HCT116 (cell line): ENCODE data around the gene EML1. TPM values are rescaled to one million over a fixed set of nuclear protein-coding genes. Genes with fewer than 3 reads are reported as not detected.

Experiments used
- ATAC-seq: fragments of 200-7000 bp; cut with Tn5 transposase; 2 replicates; pipeline ENCODE4 v1.9.1; 2020; ENCODE audit warnings: mild to moderate bottlenecking, moderate library complexity
- BruUV-seq: library from RNA; stranded (reverse); fragments of 400-500 nt; replicated peaks from 2 replicates; lab custom pipeline; 2021; lab: Mats Ljungman, UMichigan
- CTCF ChIA-PET: fragments of 300-600 bp; sonication (Branson Sonifier 250); formaldehyde crosslinking; loops from one replicate; lab custom pipeline; 2021; ENCODE audit warnings: antibody characterized with exemption; lab: Charles Lee
- POLR2A ChIA-PET: fragments of 300-600, 350-600 bp; sonication (Branson Sonifier 250); formaldehyde crosslinking; loops from one replicate; lab custom pipeline; 2021; ENCODE audit warnings: antibody characterized with exemption; lab: Charles Lee
- RAD21 ChIA-PET, 2 experiments: fragments of 300-600 bp; sonication (Branson Sonifier 250); formaldehyde crosslinking; loops; one replicate each; lab custom pipeline; 2023; ENCODE audit warnings: low total read pairs in 2 of 2; ENCODE audit not compliant: uncharacterized antibody in 2 of 2, unreplicated experiment in 2 of 2, low non-redundant PET in 1 of 2; lab: Charles Lee
- DNase-seq: peaks from one replicate; pipeline ENCODE4 v3.0.0-alpha.2; 2010; ENCODE audit warnings: low read depth, low spot score
- H2AFZ ChIP-seq: fragments of 200-600 bp; shearing (Covaris generic), sonication (generic); 2 replicates; pipeline ENCODE4 v1.6.1; 2017; ENCODE audit warnings: low read depth, mixed run types, mixed read lengths, antibody characterized with exemption, low read length; ENCODE audit not compliant: poor library complexity, severe bottlenecking
- H3K27ac ChIP-seq: 2 replicates; pipeline ENCODE4 v1.5.1; 2012; ENCODE audit warnings: low read depth, low read length
- H3K27me3 ChIP-seq: fragments of 200-600 bp; sonication (generic); 2 replicates; pipeline ENCODE4 v1.6.1; 2016; ENCODE audit warnings: mixed run types, low read length, mixed read lengths; ENCODE audit not compliant: insufficient read depth
- H3K36me3 ChIP-seq, 2 experiments: fragments of 200-500 bp in 1 of 2; fragments of 200-600 bp in 1 of 2; sonication (Bioruptor generic) in 1 of 2; sonication (generic) in 1 of 2; 2 replicates each; pipeline versions ENCODE4 v1.5.1 to v1.6.1; 2014 to 2016; ENCODE audit warnings: low read length in 2 of 2, inconsistent platforms in 1 of 2, mixed read lengths in 1 of 2, mixed run types in 1 of 2; ENCODE audit not compliant: insufficient read depth in 2 of 2, control insufficient read depth in 1 of 2
- H3K4me1 ChIP-seq, 2 experiments: fragments of 200-600 bp in 1 of 2; sonication (generic) in 1 of 2; 2 replicates each; pipeline versions ENCODE4 v1.5.1 to v1.6.1; 2012 to 2017; ENCODE audit warnings: low read length in 2 of 2, inconsistent platforms in 1 of 2, mild to moderate bottlenecking in 1 of 2, mixed read lengths in 1 of 2, mixed run types in 1 of 2, moderate library complexity in 1 of 2; ENCODE audit not compliant: insufficient read depth in 2 of 2, control insufficient read depth in 1 of 2
- H3K4me2 ChIP-seq: fragments of 200-600 bp; sonication (generic); 2 replicates; pipeline ENCODE4 v1.6.1; 2017; ENCODE audit warnings: mixed run types, low read length, mixed read lengths
- H3K4me3 ChIP-seq, 2 experiments: fragments of 200-600 bp in 1 of 2; sonication (generic) in 1 of 2; replicated peaks in 1 of 2; 2 replicates each; pipeline ENCODE4 v1.5.1; 2011 to 2016; ENCODE audit warnings: low read length in 2 of 2, control low read depth in 1 of 2, low read depth in 1 of 2, mild to moderate bottlenecking in 1 of 2, mixed read lengths in 1 of 2, mixed run types in 1 of 2
- H3K79me2 ChIP-seq: fragments of 200-600 bp; sonication (generic); 2 replicates; pipeline ENCODE4 v1.6.1; 2017; ENCODE audit warnings: mild to moderate bottlenecking, mixed run types, low read length, moderate library complexity, mixed read lengths; ENCODE audit not compliant: insufficient read depth
- H3K9ac ChIP-seq: fragments of 200-600 bp; sonication (generic); 2 replicates; pipeline ENCODE4 v1.6.1; 2016; ENCODE audit warnings: low read length, mixed read lengths
- H3K9me2 ChIP-seq: fragments of 200-600 bp; sonication (generic), shearing (Covaris generic); 2 replicates; pipeline ENCODE4 v1.6.1; 2017; ENCODE audit warnings: mixed run types, mild to moderate bottlenecking, moderate library complexity; ENCODE audit not compliant: insufficient read depth
- H3K9me3 ChIP-seq, 2 experiments: fragments of 200-500 bp in 1 of 2; fragments of 200-600 bp in 1 of 2; sonication (Bioruptor generic) in 1 of 2; sonication (generic) in 1 of 2; 2 replicates each; pipeline ENCODE4 v1.6.1; 2014 to 2017; ENCODE audit warnings: low read length in 2 of 2, mixed read lengths in 2 of 2, inconsistent platforms in 1 of 2, low read depth in 1 of 2, mild to moderate bottlenecking in 1 of 2, mixed run types in 1 of 2, moderate library complexity in 1 of 2; ENCODE audit not compliant: control insufficient read depth in 1 of 2, insufficient read depth in 1 of 2
- H4K20me1 ChIP-seq: fragments of 200-600 bp; sonication (generic), shearing (Covaris generic); 2 replicates; pipeline ENCODE4 v1.6.1; 2017; ENCODE audit warnings: mixed run types, mild to moderate bottlenecking, moderate library complexity; ENCODE audit not compliant: insufficient read depth
- CEBPB ChIP-seq: IDR thresholded peaks from 2 replicates; pipeline ENCODE4 v1.6.1; 2012; ENCODE audit warnings: low read depth
- CTCF ChIP-seq, 3 experiments: fragments of 200-600 bp in 1 of 3; sonication (generic) in 1 of 3; IDR thresholded peaks in 2 of 3; conservative IDR thresholded peaks in 1 of 3; 2 replicates each; pipeline ENCODE4 v1.5.1; 2012 to 2017; ENCODE audit warnings: low read depth in 2 of 3, low read length in 2 of 3, antibody characterized with exemption in 1 of 3, borderline replicate concordance in 1 of 3, control low read depth in 1 of 3, mild to moderate bottlenecking in 1 of 3, mixed read lengths in 1 of 3, mixed run types in 1 of 3, moderate library complexity in 1 of 3; ENCODE audit not compliant: insufficient read depth in 1 of 3
- ELF1 ChIP-seq: IDR thresholded peaks from 2 replicates; pipeline ENCODE4 v1.6.1; 2012; ENCODE audit warnings: low read depth, borderline replicate concordance
- EZH2 ChIP-seq: fragments of 200-600 bp; sonication (generic); IDR thresholded peaks from 2 replicates; pipeline ENCODE4 v1.6.1; 2017; ENCODE audit warnings: antibody characterized with exemption, mixed run types
- EZH2phosphoT487 ChIP-seq: fragments of 200-600 bp; IDR thresholded peaks from 2 replicates; pipeline ENCODE4 v1.6.1; 2018; ENCODE audit warnings: antibody characterized with exemption, borderline replicate concordance
- FOSL1 ChIP-seq: IDR thresholded peaks from 2 replicates; pipeline ENCODE4 v1.6.1; 2012; ENCODE audit warnings: low read depth
- JUND ChIP-seq: IDR thresholded peaks from 2 replicates; pipeline ENCODE4 v1.6.1; 2012
- RAD21 ChIP-seq: IDR thresholded peaks from 2 replicates; pipeline ENCODE4 v1.6.1; 2012; ENCODE audit warnings: low read depth, mild to moderate bottlenecking
- SP1 ChIP-seq: IDR thresholded peaks from 2 replicates; pipeline ENCODE4 v1.6.1; 2012; ENCODE audit warnings: low read depth
- TCF7L2 ChIP-seq: IDR thresholded peaks from 2 replicates; pipeline ENCODE4 v1.7.0; 2011; ENCODE audit warnings: borderline replicate concordance, inconsistent platforms; ENCODE audit not compliant: insufficient read depth, insufficient read length; ENCODE audit errors: extremely low read depth
- YY1 ChIP-seq: IDR thresholded peaks from 2 replicates; pipeline ENCODE4 v1.6.1; 2011; ENCODE audit warnings: low read length, low read depth, moderate library complexity, mild to moderate bottlenecking; ENCODE audit not compliant: insufficient replicate concordance; ENCODE audit errors: extremely low read depth
- ZFX ChIP-seq: fragments of 450-650 bp; IDR thresholded peaks from 2 replicates; pipeline ENCODE4 v1.6.1; 2017
- intact Hi-C: fragments of 100-400 bp; cut with micrococcal nuclease; formaldehyde crosslinking; loops from 2 replicates; pipeline ENCODE4 v1.10.0; 2022
- total RNA-seq: library from RNA; stranded (reverse); gene quantifications from one replicate; pipeline ENCODE4 v1.2.1, GENCODE V29; 2021; ENCODE audit not compliant: unreplicated experiment
- TF ChIP-seq, protein P1 (sequence below): IDR thresholded peaks from 2 replicates; pipeline ENCODE4 v1.6.1; 2012
- TF ChIP-seq, protein P2 (sequence below): IDR thresholded peaks from 2 replicates; pipeline ENCODE4 v1.6.1; 2012
- TF ChIP-seq, protein P3 (sequence below): IDR thresholded peaks from 2 replicates; pipeline ENCODE4 v1.6.1; 2012; ENCODE audit warnings: low read depth

The EML1 gene
- total RNA-seq, 1 experiment from 2014 or later, result 7.4 TPM

DNA sequence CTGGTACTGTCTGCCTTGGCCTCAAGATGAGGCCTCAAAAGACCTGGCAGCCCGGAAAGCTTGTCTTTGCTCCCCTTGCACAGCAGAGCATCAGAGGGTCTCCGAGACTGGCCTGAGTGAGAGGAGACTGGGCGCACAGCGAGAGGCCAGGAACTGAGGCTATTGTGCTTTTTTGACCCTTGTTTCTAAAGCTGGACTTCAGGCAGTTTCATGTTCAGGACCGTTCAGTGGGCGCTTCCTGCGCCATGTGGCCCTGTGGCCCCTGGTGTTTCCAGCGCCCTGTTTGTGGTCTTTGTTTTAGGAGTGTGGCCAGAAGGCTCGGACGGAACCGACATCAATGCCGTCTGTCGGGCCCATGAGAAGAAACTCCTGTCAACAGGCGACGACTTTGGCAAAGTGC lies 145.7 kb downstream of the EML1 start:
- no peak overlapping the region for H3K4me2 ChIP-seq
- H3K27me3 ChIP-seq, result no peaks in the 10 kb centered on the region
- TF ChIP-seq CTCF (IDR thresholded peaks at IDR 0.05 in 2 of 3, conservative IDR thresholded peaks at IDR 0.05 in 1 of 3; ENCODE audit: borderline replicate concordance in 1 of 3, insufficient read depth in 1 of 3, low read depth in 2 of 3, low read length in 2 of 3), result no peak
- no peak for TF ChIP-seq RAD21
- no peak for TF ChIP-seq TCF7L2
- TF ChIP-seq CEBPB, result no peak
- TF ChIP-seq, protein P1, sequence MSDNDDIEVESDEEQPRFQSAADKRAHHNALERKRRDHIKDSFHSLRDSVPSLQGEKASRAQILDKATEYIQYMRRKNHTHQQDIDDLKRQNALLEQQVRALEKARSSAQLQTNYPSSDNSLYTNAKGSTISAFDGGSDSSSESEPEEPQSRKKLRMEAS, result no peak
- no peak for TF ChIP-seq ELF1
- no peak for TF ChIP-seq JUND
- TF ChIP-seq SP1, result no peak
- TF ChIP-seq EZH2phosphoT487, result no peak
- TF ChIP-seq, protein P2, sequence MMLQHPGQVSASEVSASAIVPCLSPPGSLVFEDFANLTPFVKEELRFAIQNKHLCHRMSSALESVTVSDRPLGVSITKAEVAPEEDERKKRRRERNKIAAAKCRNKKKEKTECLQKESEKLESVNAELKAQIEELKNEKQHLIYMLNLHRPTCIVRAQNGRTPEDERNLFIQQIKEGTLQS, result no peak
- no peak for TF ChIP-seq YY1
- no peak for TF ChIP-seq FOSL1
- no peak for TF ChIP-seq ZFX
- TF ChIP-seq, protein P3, sequence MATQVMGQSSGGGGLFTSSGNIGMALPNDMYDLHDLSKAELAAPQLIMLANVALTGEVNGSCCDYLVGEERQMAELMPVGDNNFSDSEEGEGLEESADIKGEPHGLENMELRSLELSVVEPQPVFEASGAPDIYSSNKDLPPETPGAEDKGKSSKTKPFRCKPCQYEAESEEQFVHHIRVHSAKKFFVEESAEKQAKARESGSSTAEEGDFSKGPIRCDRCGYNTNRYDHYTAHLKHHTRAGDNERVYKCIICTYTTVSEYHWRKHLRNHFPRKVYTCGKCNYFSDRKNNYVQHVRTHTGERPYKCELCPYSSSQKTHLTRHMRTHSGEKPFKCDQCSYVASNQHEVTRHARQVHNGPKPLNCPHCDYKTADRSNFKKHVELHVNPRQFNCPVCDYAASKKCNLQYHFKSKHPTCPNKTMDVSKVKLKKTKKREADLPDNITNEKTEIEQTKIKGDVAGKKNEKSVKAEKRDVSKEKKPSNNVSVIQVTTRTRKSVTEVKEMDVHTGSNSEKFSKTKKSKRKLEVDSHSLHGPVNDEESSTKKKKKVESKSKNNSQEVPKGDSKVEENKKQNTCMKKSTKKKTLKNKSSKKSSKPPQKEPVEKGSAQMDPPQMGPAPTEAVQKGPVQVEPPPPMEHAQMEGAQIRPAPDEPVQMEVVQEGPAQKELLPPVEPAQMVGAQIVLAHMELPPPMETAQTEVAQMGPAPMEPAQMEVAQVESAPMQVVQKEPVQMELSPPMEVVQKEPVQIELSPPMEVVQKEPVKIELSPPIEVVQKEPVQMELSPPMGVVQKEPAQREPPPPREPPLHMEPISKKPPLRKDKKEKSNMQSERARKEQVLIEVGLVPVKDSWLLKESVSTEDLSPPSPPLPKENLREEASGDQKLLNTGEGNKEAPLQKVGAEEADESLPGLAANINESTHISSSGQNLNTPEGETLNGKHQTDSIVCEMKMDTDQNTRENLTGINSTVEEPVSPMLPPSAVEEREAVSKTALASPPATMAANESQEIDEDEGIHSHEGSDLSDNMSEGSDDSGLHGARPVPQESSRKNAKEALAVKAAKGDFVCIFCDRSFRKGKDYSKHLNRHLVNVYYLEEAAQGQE, result no peak
- TF ChIP-seq EZH2, result no peak
- ChIA-PET RAD21 (no interaction called here), CTCF (no interaction called here), POLR2A (no interaction called here)
- H2AFZ ChIP-seq, result no peak overlapping the region
- H3K79me2 ChIP-seq, result no peaks in the 10 kb centered on the region
- H3K4me3 ChIP-seq, result no peak overlapping the region
- H3K36me3 ChIP-seq, result no peaks in the 10 kb centered on the region
- H3K9ac ChIP-seq, result no peak overlapping the region
- no peaks in the 10 kb centered on the region for H4K20me1 ChIP-seq
- no peak for ATAC-seq
- no peaks in the 10 kb centered on the region for H3K9me2 ChIP-seq
- DNase-seq, result no peak
- intact Hi-C loops, result no loop called here
- no peak overlapping the region for H3K27ac ChIP-seq
- H3K9me3 ChIP-seq, result no peaks in the 10 kb centered on the region
- no TSS peak for BruUV-seq
- peaks cover 0 to 6% of the 10 kb centered on the region in 2 experiments; a peak in 1 of 4 replicates for H3K4me1 ChIP-seq
